Measurements from ENCODE around the gene AOC3.
"Not testable (repeated sequence)": the region's sequence is repeated elsewhere in the genome, so short reads cannot be mapped to it uniquely, and the experiment has no call there.

Gene AOC3

GRCh38 chr17:42853004-42853403 lies 2.0 kb downstream of the AOC3 start:
- DNase-seq (ENCODE audit: low read depth, low spot score) = no peak
- no peak overlapping the region for H3K4me3 ChIP-seq (ENCODE audit: low read length)
- H3K4me1 ChIP-seq (ENCODE audit: control insufficient read depth, insufficient read depth, low read length) = no peaks in the 10 kb centered on the region
- WGBS (ENCODE audit: insufficient coverage, insufficient read length) = no CpG with 5 or more reads among the region's 4 CpGs
- H3K9me3 ChIP-seq (ENCODE audit: control insufficient read depth, insufficient read depth, low read length) = no peaks in the 10 kb centered on the region
- no peak overlapping the region for H3K27ac ChIP-seq (ENCODE audit: low read length)
- H3K36me3 ChIP-seq (ENCODE audit: control insufficient read depth, insufficient read depth, low read length) = no peaks in the 10 kb centered on the region
- no peaks in the 10 kb centered on the region for H3K27me3 ChIP-seq (ENCODE audit: control insufficient read depth, insufficient read depth, low read length)

- no CpG with 5 or more reads among the region's 5 CpGs for WGBS (ENCODE audit: insufficient coverage, insufficient read length)
- H3K27ac ChIP-seq (ENCODE audit: low read length) = no peak overlapping the region
- H3K9me3 ChIP-seq (ENCODE audit: control insufficient read depth, insufficient read depth, low read length) = no peaks in the 10 kb centered on the region
- no peak for DNase-seq (ENCODE audit: low read depth, low spot score)
- H3K4me3 ChIP-seq (ENCODE audit: low read length) = no peak overlapping the region; the same call in 1 of the 2 replicates
- H3K36me3 ChIP-seq (ENCODE audit: control insufficient read depth, insufficient read depth, low read length) = no peaks in the 10 kb centered on the region
- H3K4me1 ChIP-seq (ENCODE audit: control insufficient read depth, insufficient read depth, low read length) = no peaks in the 10 kb centered on the region
- no peaks in the 10 kb centered on the region for H3K27me3 ChIP-seq (ENCODE audit: control insufficient read depth, insufficient read depth, low read length)
Observed at GRCh38 chr17:42853597-42853967, 2.6 kb downstream of the AOC3 start.

GRCh38 chr17:42853968-42854790 lies 3.2 kb downstream of the AOC3 start:
- Histone ChIP-seq H3K4me1 (ENCODE audit: control insufficient read depth, insufficient read depth, low read length) (no peaks in the 10 kb centered on the region), H3K27ac (ENCODE audit: low read length) (no peak overlapping the region), H3K9me3 (ENCODE audit: control insufficient read depth, insufficient read depth, low read length) (no peaks in the 10 kb centered on the region), H3K27me3 (ENCODE audit: control insufficient read depth, insufficient read depth, low read length) (no peaks in the 10 kb centered on the region), H3K4me3 (ENCODE audit: low read length) (no peak overlapping the region), H3K36me3 (ENCODE audit: control insufficient read depth, insufficient read depth, low read length) (no peaks in the 10 kb centered on the region)
- no peak for DNase-seq (ENCODE audit: low read depth, low spot score)
- no CpG with 5 or more reads among the region's 15 CpGs for WGBS (ENCODE audit: insufficient coverage, insufficient read length)

- DNase-seq (ENCODE audit: low read depth, low spot score) = no peak
- H3K9me3 ChIP-seq (ENCODE audit: control insufficient read depth, insufficient read depth, low read length) = no peaks in the 10 kb centered on the region
- H3K4me3 ChIP-seq (ENCODE audit: low read length) = no peak overlapping the region
- no peaks in the 10 kb centered on the region for H3K36me3 ChIP-seq (ENCODE audit: control insufficient read depth, insufficient read depth, low read length)
- no peak overlapping the region for H3K27ac ChIP-seq (ENCODE audit: low read length)
- no peaks in the 10 kb centered on the region for H3K27me3 ChIP-seq (ENCODE audit: control insufficient read depth, insufficient read depth, low read length)
- H3K4me1 ChIP-seq (ENCODE audit: control insufficient read depth, insufficient read depth, low read length) = no peaks in the 10 kb centered on the region
- WGBS (ENCODE audit: insufficient coverage, insufficient read length) = no CpG with 5 or more reads among the region's 8 CpGs
Observed at GRCh38 chr17:42855048-42855596, 4.1 kb downstream of the AOC3 start.

GRCh38 chr17:42856093-42856492 lies 5.1 kb downstream of the AOC3 start:
- H3K36me3 ChIP-seq (ENCODE audit: control insufficient read depth, insufficient read depth, low read length); H3K27ac ChIP-seq (ENCODE audit: low read length); H3K4me3 ChIP-seq (ENCODE audit: low read length); H3K27me3 ChIP-seq (ENCODE audit: control insufficient read depth, insufficient read depth, low read length); H3K4me1 ChIP-seq (ENCODE audit: control insufficient read depth, insufficient read depth, low read length); H3K9me3 ChIP-seq (ENCODE audit: control insufficient read depth, insufficient read depth, low read length); DNase-seq (ENCODE audit: low read depth, low spot score): not testable (repeated sequence)
- no CpG with 5 or more reads among the region's 8 CpGs for WGBS (ENCODE audit: insufficient coverage, insufficient read length)

GRCh38 chr17:42856516-42856915 lies 5.5 kb downstream of the AOC3 start:
- not testable (repeated sequence) for H3K4me1 ChIP-seq (ENCODE audit: control insufficient read depth, insufficient read depth, low read length); DNase-seq (ENCODE audit: low read depth, low spot score)
- no CpG with 5 or more reads among the region's 8 CpGs for WGBS (ENCODE audit: insufficient coverage, insufficient read length)

GRCh38 chr17:42857389-42857788 lies 6.4 kb downstream of the AOC3 start:
- WGBS (ENCODE audit: insufficient coverage, insufficient read length) = no CpG with 5 or more reads among the region's 1 CpG
- Histone ChIP-seq H3K27me3 (ENCODE audit: control insufficient read depth, insufficient read depth, low read length) (no peaks in the 10 kb centered on the region), H3K4me3 (ENCODE audit: low read length) (no peak overlapping the region), H3K9me3 (ENCODE audit: control insufficient read depth, insufficient read depth, low read length) (no peaks in the 10 kb centered on the region), H3K4me1 (ENCODE audit: control insufficient read depth, insufficient read depth, low read length) (no peaks in the 10 kb centered on the region), H3K36me3 (ENCODE audit: control insufficient read depth, insufficient read depth, low read length) (no peaks in the 10 kb centered on the region), H3K27ac (ENCODE audit: low read length) (no peak overlapping the region)
- DNase-seq (ENCODE audit: low read depth, low spot score) = no peak

More at GRCh38 chr17:42856516-42856915, 5.5 kb downstream of the AOC3 start:
- H3K4me3 ChIP-seq (ENCODE audit: low read length); H3K27me3 ChIP-seq (ENCODE audit: control insufficient read depth, insufficient read depth, low read length); H3K36me3 ChIP-seq (ENCODE audit: control insufficient read depth, insufficient read depth, low read length); H3K27ac ChIP-seq (ENCODE audit: low read length); H3K9me3 ChIP-seq (ENCODE audit: control insufficient read depth, insufficient read depth, low read length): not testable (repeated sequence)

GRCh38 chr17:42865638-42866094 lies 14.7 kb downstream of the AOC3 start:
- no CpG with 5 or more reads among the region's 7 CpGs for WGBS (ENCODE audit: insufficient coverage, insufficient read length)
- Histone ChIP-seq H3K27me3 (ENCODE audit: control insufficient read depth, insufficient read depth, low read length) (no peaks in the 10 kb centered on the region), H3K4me1 (ENCODE audit: control insufficient read depth, insufficient read depth, low read length) (no peaks in the 10 kb centered on the region), H3K27ac (ENCODE audit: low read length) (no peak overlapping the region), H3K4me3 (ENCODE audit: low read length) (no peak overlapping the region), H3K36me3 (ENCODE audit: control insufficient read depth, insufficient read depth, low read length) (no peaks in the 10 kb centered on the region), H3K9me3 (ENCODE audit: control insufficient read depth, insufficient read depth, low read length) (no peaks in the 10 kb centered on the region)
- no peak for DNase-seq (ENCODE audit: low read depth, low spot score)

- no peak overlapping the region for H3K4me3 ChIP-seq (ENCODE audit: low read length)
Observed at GRCh38 chr17:42866216-42866615, 15.2 kb downstream of the AOC3 start.

GRCh38 chr17:42866631-42867575 lies 15.9 kb downstream of the AOC3 start:
- WGBS (ENCODE audit: insufficient coverage, insufficient read length) = no CpG with 5 or more reads among the region's 12 CpGs

More at GRCh38 chr17:42866216-42866615, 15.2 kb downstream of the AOC3 start:
- Histone ChIP-seq H3K27ac (ENCODE audit: low read length) (no peak overlapping the region), H3K27me3 (ENCODE audit: control insufficient read depth, insufficient read depth, low read length) (no peaks in the 10 kb centered on the region), H3K9me3 (ENCODE audit: control insufficient read depth, insufficient read depth, low read length) (no peaks in the 10 kb centered on the region), H3K4me1 (ENCODE audit: control insufficient read depth, insufficient read depth, low read length) (no peaks in the 10 kb centered on the region), H3K36me3 (ENCODE audit: control insufficient read depth, insufficient read depth, low read length) (no peaks in the 10 kb centered on the region)
- no CpG with 5 or more reads among the region's 4 CpGs for WGBS (ENCODE audit: insufficient coverage, insufficient read length)
- DNase-seq (ENCODE audit: low read depth, low spot score) = no peak

More at GRCh38 chr17:42866631-42867575, 15.9 kb downstream of the AOC3 start:
- no peak overlapping the region for H3K4me3 ChIP-seq (ENCODE audit: low read length)
- H3K9me3 ChIP-seq (ENCODE audit: control insufficient read depth, insufficient read depth, low read length) = no peaks in the 10 kb centered on the region
- H3K27ac ChIP-seq (ENCODE audit: low read length) = no peak overlapping the region
- no peaks in the 10 kb centered on the region for H3K27me3 ChIP-seq (ENCODE audit: control insufficient read depth, insufficient read depth, low read length)
- no peaks in the 10 kb centered on the region for H3K36me3 ChIP-seq (ENCODE audit: control insufficient read depth, insufficient read depth, low read length)
- H3K4me1 ChIP-seq (ENCODE audit: control insufficient read depth, insufficient read depth, low read length) = no peaks in the 10 kb centered on the region
- DNase-seq (ENCODE audit: low read depth, low spot score) = no peak
